Activated CD4-positive, alpha-beta T cell treated with anti-CD3 and anti-CD28 coated beads for 48 hours (primary cell): Measurements from ENCODE around the gene PRICKLE3.
"Not testable (repeated sequence)": the region's sequence is repeated elsewhere in the genome, so short reads cannot be mapped to it uniquely, and the experiment has no call there.

ENCODE experiments used
- DNase-seq: peaks from one replicate; pipeline ENCODE4 v3.0.0-alpha.2; 2020

Gene PRICKLE3

GRCh38 chrX:49178537-49178936, 7.6 kb downstream of the PRICKLE3 start:
- DNase-seq: no peak

GRCh38 chrX:49177873-49178480, 8.2 kb downstream of the PRICKLE3 start:
- DNase-seq: no peak

GRCh38 chrX:49177338-49177833, 8.8 kb downstream of the PRICKLE3 start:
- no peak for DNase-seq

- no peak for DNase-seq
These were observed 9.5 kb downstream of the PRICKLE3 start for GRCh38 chrX:49176421-49177326.

- no peak for DNase-seq
These were observed 10.5 kb downstream of the PRICKLE3 start for GRCh38 chrX:49175435-49176274.

GRCh38 chrX:49174723-49175122, 11.4 kb downstream of the PRICKLE3 start:
- DNase-seq: no peak

- not testable (repeated sequence) for DNase-seq
These were observed 12.6 kb downstream of the PRICKLE3 start for GRCh38 chrX:49173544-49173943.

- peak; percentile 80 for DNase-seq
These were observed 13.8 kb downstream of the PRICKLE3 start for GRCh38 chrX:49172280-49172780.

GRCh38 chrX:49171752-49172279, 14.4 kb downstream of the PRICKLE3 start, which contains the start of gene PLP2:
TSS of gene PLP2 (plus strand) at chrX:49171898. CDS start at chrX:49172001, 103 bp downstream.
- DNase-seq: peak; percentile 82

GRCh38 chrX:49167740-49168108, 18.4 kb downstream of the PRICKLE3 start:
- DNase-seq: no peak

GRCh38 chrX:49166914-49167739, 19.0 kb downstream of the PRICKLE3 start:
- peak; percentile 75 for DNase-seq

GRCh38 chrX:49165901-49166881, 20.0 kb downstream of the PRICKLE3 start:
- peak; percentile 84 for DNase-seq

- no peak for DNase-seq
These were observed 21.4 kb downstream of the PRICKLE3 start for GRCh38 chrX:49164589-49165360.

- DNase-seq: peak; percentile 84
These were observed 22.4 kb downstream of the PRICKLE3 start for GRCh38 chrX:49163555-49164419.

GRCh38 chrX:49162620-49163019, 23.6 kb downstream of the PRICKLE3 start, which contains the start of gene MAGIX:
TSS of gene MAGIX (plus strand) at chrX:49162758. CDS start at chrX:49162890, 132 bp downstream.
- DNase-seq: no peak

- no peak for DNase-seq
These were observed 24.5 kb downstream of the PRICKLE3 start for GRCh38 chrX:49161632-49162031.

- no peak for DNase-seq
These were observed 25.3 kb downstream of the PRICKLE3 start for GRCh38 chrX:49160908-49161307.

- no peak for DNase-seq
These were observed 29.0 kb downstream of the PRICKLE3 start for GRCh38 chrX:49157194-49157593.
